NCI-H2196 treated with DMSO at 0.1 percent for 48 hours (cell line): ENCODE results near the gene B3GNT9.
A peak's percentile ranks its signal among the peaks of the same experiment; 100 is the strongest.

Experiments used
- DNase-seq: peaks from one replicate; lab custom pipeline; 2025; ENCODE audit not compliant: unreplicated experiment; lab: John Stamatoyannopoulos, UW

B3GNT9 gene

DNA sequence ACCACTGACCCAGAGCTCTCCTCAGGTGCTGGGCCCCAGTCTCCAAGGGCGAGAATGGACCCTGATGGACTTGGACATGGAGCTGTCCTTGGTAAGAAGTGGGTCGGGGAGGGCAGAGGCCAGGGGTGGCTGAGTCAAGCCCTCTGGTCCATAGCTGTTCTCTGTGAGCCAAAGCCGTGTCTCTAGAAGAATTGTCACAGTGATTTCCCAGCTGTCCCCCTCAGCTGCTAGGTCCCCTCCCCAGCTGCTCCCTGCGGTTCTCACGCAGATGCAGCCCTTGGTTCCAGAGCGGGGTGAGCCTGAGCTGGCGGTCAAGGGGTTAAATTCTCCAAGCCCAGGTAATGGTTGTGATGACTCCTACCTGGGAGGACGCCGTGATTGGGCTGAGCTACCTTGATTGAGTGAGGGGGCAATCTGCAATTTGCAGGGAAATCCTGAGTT is 18.2 kb upstream of the B3GNT9 start:
- DNase-seq: no peak

GRCh38 chr16:67167588-67167987 is 16.8 kb upstream of the B3GNT9 start:
- DNase-seq: no peak

DNA sequence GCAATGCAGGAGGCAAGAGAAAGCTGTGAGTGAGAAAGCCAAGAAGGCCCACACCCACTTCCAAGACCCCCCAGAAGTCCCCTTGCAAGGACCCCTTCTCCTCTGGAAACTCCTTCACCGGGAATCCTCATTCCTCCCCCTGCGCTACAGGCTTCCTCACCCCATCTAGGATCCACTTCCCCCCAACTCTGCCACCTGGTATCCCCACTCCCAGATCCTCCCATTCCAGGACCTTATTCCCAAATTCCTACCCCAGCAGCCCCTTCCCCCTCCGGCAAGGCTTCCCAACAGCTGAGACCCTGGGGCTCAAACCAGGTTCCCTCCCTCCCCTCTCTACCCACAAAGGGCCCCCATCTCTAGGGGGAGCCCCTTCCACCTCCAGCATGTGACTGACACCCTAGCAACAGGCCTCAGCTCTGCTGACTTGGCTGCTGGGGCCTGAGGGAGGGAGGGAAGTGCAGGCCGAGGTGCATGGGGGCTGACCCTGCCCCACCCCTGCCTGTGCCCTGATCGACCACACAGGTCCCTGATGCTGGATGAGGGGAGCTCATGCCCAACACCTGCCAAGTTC is 15.9 kb upstream of the B3GNT9 start:
- no peak for DNase-seq

DNA sequence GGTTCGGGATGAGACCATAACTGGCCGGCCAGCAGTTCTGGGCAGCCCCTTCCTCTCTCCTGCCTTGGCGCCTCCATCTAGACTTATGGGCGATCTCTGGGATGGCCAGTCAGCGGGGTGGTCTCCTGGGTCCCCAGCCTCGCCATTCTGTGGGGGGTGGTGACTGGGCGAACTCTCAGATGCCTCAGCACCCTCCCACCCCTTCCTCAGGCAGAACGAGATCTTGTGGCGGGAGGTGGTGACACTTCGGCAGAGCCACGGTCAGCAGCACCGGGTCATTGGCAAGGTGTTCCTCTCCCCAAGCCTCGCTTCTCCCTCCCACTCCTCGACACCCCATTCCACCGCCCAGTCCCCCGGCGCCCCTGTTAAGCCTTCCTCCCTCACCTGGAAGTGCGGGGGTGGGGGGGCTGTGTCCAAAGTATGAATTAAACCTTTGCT is 15.3 kb upstream of the B3GNT9 start:
- no peak for DNase-seq

- DNase-seq: no peak
Measured at GRCh38 chr16:67165121-67166078, 14.6 kb upstream of the B3GNT9 start.

- DNase-seq: peak; percentile 24
Measured at GRCh38 chr16:67164599-67165061, 13.8 kb upstream of the B3GNT9 start, which contains the start of gene HSF4. HSF4 (plus strand) TSS chr16:67164745; CDS start chr16:67164812, 67 bp downstream.

DNA sequence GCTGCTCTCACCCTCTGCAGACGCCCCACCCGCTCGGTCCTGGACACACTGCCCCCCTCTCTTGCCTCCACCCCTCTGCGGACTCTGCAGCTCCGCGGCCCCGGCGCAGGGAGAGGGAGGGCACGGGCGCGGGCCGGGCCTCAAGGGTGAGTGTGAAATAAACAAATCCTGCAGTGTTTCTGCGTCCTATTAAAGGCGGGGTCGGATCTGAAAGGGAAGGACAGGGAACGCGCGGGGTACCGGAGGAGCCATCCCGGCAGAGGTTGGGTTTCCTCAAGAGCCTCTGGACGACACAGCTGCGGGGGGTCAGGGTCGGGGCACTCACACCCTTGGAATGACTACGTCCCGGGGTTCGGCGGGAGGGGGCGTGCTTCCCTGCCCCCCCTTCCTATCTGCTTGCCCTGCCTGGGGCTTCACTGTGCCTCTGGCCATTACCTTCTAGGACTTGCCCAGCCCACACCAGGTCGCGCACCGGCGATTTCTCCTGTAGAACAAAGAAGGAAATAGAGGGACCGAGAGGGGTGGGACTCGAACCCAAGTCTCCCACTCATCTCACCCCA is 13.3 kb upstream of the B3GNT9 start:
- DNase-seq: no peak

GRCh38 chr16:67163164-67163998 is 12.6 kb upstream of the B3GNT9 start:
- peak; percentile 68 for DNase-seq

DNA sequence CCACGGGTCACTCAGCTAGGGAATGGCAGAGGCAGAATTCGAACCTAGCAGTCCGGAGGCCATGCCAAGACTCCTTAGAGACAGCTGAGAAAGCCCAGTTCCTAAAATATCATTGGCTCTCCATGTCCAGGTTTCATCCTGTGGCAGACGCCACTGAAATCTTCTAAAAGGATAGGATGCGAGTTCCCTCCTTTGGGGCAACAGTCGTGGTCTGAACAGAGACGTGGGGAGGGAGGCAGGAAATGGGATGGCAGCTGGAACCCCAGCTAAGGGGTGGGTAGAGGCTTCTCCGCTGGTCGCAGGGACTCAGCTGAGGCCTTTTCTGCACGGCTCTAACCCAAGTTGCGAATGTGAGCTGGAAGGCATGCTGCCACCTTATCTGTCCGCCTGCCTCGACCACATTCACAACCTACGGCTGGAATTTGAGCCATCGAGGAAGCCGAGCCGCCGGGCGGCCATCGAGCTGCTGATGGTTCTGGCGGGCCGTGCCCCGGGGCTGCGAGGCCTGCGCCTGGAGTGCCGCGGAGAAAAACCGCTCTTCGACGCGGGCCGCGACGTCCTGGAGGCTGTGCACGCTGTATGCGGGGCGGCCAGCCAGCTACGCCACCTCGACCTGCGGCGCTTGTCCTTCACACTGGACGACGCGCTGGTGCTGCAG is 11.8 kb upstream of the B3GNT9 start:
- DNase-seq: peak; percentile 6

DNA sequence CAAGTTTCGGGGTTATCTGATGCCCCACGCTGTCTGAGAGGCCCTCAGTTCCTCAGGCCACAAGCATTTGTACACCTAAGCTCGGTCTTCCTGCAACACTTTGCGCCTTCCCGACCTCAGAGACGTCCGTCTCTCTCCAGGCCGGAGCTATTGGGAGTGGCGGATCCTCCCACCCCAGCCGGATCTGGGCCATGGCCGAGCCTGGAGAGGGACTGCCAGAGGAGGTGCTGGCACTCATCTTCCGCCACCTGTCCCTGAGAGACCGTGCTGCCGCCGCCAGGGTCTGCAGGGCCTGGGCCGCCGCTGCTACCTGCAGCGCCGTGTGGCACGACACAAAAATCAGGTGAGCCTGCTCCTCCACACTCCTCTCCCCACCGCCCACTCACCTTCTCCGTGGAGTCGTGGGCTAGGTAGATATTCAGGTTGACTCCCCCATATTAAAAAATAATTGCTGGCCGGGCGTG is 10.8 kb upstream of the B3GNT9 start:
- DNase-seq: no peak

DNA sequence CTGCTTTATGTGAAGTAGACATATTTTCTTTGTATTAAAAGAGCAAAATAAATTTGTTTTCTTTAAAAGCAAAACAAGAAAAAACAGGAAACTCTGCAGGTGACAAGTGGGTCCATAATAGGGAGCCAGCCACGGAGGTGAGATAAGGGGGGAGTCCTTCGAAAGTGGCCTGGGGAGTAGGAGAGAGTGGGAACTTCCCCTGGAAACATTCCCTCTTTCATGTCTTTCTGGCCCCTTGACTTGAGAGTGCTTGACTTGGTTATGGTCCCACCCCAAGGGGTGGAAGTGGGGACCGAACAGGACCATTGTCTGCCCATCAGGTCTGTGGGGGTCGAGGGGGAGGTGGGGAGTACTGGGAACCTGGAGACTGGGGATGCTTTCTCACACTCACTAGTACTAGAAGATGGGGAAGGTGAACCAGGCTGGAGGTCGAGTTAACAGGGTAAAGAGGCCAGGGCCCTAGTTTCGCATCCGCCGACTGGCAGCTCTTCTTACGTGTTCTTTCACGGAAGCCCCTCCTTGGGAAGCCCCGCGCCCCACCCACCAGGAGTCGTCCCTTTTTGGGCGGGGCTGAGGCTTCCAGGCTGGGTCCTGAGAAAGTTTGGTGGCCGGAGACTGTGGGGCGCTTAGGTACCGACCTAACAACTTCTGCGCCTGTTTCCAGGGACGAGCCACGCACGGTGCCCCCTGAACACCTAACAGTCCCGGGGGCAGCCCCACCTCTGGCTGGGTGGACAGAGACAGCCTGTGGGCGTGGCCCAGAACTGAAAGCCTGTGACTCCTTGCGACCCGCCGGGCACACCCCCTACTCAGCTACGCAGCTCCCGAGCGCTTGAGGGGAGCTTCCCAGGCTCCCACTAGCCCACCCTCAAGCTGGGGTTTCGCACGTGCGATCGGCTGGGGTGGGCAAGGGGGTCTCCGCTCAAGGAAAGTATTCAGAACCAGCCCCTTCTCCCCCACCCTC is 8.1 kb upstream of the B3GNT9 start:
- no peak for DNase-seq

GRCh38 chr16:67157892-67158635 is 7.3 kb upstream of the B3GNT9 start:
- DNase-seq: no peak

DNA sequence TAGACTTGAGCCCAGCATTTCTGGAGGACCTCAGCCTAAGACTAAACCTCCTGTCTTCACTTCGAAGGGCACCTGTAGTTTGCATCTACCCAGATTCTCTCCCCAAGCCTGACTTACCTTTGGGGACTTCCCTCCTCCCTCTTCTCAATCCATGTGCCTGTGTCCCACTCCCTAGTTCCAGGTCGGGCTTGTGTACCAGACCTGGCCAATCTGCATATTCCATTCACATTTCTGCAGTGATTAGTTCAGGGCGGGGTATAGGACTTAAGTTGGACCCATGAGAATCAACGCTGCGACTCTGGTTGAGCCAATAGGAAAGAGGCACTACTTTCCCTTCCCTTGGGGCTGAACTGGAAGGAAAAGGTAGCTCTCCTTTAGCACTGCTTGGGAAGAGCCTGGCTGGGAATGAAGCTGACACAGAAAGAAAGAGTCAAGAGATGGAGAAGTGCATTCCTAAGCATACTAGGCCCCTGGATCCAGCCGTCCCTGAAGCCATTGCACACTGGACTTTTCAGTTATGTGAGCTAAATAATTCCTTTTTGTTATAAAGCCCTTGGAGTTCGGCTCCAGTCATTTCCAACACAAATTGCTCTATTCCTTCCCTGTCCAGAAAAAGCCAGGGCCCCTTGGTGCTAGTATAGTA is 6.4 kb upstream of the B3GNT9 start:
- DNase-seq: no peak

- no peak for DNase-seq
Measured at GRCh38 chr16:67156143-67156844, 5.5 kb upstream of the B3GNT9 start.

DNA sequence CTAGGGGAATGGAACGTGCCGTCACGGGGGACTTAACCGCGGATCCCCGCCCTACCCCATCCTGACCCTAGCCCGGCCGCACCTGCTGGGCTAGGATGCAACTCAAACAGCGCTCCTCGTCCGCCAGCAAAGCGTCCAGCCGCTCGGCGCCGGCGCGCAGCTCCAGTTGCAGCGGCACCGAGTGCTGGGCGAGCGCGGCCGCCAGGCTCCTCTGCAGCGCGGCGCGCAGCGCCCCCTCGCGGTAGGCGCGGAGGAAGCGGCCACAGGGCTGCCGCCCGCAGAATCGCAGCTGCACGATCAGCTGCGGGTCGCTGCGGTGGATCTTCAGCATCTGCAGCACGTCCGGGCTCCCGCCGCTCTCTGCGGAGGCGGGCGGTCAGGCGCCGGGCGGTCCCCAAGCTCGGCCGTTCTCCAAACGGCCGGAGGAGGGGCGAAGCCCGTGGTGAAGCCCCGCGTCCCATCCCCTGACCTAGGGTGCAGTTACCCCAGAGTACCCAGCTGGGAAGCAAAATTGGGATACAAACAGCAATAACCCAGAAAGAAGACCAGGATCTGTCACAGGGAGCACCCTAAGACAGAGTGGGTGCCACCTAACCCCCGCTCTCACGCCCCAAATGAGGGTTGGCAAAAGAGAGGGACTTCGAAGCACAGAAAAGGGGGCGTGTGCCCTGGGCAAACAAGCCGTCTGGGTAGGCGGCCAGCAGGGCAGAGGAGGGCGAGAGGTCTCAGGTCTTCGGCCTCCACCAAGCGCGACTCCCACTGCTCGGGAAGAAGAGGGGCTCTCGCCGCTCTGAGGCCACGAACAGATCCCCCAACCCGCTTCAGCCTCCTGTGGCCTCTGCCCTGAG is 4.7 kb upstream of the B3GNT9 start:
- DNase-seq: peak; percentile 12

DNA sequence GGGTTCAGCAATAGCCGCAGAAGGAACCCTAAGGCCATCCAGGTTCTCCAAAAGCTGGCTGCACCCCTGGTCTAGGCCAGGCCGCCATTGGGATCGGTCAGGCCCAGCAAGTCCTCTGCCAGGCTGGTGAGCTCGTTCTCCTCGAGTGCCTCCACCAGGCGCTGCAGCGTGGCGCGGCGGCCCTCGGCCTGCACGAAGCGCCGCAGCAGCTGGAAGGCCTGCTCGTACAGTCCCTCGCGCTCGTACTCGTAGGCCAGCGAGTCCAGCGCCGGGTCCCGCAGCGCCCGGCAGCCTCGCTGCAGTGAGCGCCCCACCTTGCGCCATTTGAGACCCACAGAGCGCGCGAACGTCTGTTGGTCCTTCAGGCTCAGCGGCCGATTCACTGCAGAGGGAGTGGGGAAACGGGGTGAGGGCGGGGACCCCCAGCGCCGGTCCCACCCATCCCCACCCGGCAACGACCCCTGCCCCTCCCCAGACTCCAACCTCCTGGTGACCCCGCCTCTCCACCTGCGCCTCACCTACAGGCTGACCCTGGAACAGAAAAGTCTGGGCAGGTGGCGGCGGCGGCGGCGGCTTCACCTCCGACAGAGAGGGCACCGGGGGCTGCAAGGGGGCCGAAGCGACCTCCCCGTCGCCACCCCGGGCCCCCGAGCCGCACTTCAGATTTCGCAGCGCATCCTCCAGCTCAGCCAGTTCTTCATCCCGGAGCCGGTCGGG is 3.9 kb upstream of the B3GNT9 start:
- DNase-seq: no peak
